ENCODE data around the gene PLEKHG7. TPM values are rescaled to one million over a fixed set of nuclear protein-coding genes. Genes with fewer than 3 reads are reported as not detected.
"Not testable (repeated sequence)": the region's sequence is repeated elsewhere in the genome, so short reads cannot be mapped to it uniquely, and the experiment has no call there.

The PLEKHG7 gene
- total and polyA plus RNA-seq, 11 donors, result 0.08 TPM; not detected in 10

GRCh38 chr12:92743026-92743425 lies 40.2 kb downstream of the PLEKHG7 start:
- DNase-seq (no peak), ATAC-seq (no peak)
- Histone ChIP-seq H3K27ac (no peak overlapping the region), H3K4me3 (no peak overlapping the region), H3K27me3 (no peaks in the 10 kb centered on the region), H3K9me3 (no peaks in the 10 kb centered on the region), H3K36me3 (no peaks in the 10 kb centered on the region), H3K4me1 (peaks cover 0 to 24% (median 2%) of the 10 kb centered on the region in 12 donors)
- no peak for TF ChIP-seq POLR2A (IDR thresholded peaks at IDR 0.05)
- TF ChIP-seq, protein P1, sequence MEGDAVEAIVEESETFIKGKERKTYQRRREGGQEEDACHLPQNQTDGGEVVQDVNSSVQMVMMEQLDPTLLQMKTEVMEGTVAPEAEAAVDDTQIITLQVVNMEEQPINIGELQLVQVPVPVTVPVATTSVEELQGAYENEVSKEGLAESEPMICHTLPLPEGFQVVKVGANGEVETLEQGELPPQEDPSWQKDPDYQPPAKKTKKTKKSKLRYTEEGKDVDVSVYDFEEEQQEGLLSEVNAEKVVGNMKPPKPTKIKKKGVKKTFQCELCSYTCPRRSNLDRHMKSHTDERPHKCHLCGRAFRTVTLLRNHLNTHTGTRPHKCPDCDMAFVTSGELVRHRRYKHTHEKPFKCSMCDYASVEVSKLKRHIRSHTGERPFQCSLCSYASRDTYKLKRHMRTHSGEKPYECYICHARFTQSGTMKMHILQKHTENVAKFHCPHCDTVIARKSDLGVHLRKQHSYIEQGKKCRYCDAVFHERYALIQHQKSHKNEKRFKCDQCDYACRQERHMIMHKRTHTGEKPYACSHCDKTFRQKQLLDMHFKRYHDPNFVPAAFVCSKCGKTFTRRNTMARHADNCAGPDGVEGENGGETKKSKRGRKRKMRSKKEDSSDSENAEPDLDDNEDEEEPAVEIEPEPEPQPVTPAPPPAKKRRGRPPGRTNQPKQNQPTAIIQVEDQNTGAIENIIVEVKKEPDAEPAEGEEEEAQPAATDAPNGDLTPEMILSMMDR (IDR thresholded peaks at IDR 0.05), result no peak
- WGBS, 4 donors, result 84 to 91% (median 87%) methylated on average over 3 of the region's 3 CpGs
- intact Hi-C loops (cut with DNase I), result no loop called here

DNA sequence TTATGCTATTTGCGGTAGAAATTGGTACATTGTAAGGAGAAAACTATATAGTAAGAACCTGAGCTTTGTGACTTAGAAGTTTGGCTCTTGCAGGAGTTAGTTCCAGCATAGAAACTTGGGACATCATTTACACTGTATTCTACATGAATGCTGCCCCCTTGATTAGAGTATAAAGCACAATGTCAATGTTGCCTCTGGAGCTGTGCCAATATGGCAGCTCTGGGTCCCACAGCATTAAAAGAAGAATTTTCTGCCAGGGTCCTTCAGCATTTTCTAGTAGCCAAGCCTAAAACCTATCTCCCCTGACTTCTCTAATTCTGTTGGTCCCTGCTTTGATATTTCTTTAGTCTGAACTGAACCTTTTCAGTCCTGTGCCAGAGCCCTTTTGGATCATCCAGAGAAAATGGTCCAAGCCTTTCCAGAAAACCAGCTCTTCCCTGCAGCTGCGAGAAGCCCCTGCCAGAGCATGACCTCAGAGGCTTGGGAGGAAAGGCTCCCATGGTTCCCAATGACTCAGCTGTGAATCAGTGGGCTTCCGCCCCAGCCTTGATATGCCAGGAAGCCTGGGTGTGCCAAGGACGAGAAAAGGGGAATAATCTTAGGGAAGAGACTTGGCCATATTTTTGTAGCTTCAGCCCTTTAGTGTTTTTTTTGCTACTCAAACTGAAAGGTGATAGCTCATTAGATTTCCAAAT lies 43.2 kb downstream of the PLEKHG7 start:
- Histone ChIP-seq H3K27me3 (no peaks in the 10 kb centered on the region), H3K36me3 (no peaks in the 10 kb centered on the region), H3K4me3 (no peak overlapping the region), H3K9me3 (no peaks in the 10 kb centered on the region), H3K4me1 (peaks cover 0 to 20% (median 2%) of the 10 kb centered on the region in 12 donors), H3K27ac (peak overlapping the region in 11 of 12 donors; percentile 3 to 79 (median 63))
- intact Hi-C loops (cut with DNase I), result no loop called here
- DNase-seq (peak; percentile 78 to 90 (median 83)), ATAC-seq (peak; percentile 86 to 99 (median 98))
- WGBS, 4 donors, result 52 to 63% (median 56%) methylated on average over 4 of the region's 4 CpGs
- TF ChIP-seq, protein P1 (IDR thresholded peaks at IDR 0.05), result no peak
- no peak for TF ChIP-seq POLR2A (IDR thresholded peaks at IDR 0.05)

DNA sequence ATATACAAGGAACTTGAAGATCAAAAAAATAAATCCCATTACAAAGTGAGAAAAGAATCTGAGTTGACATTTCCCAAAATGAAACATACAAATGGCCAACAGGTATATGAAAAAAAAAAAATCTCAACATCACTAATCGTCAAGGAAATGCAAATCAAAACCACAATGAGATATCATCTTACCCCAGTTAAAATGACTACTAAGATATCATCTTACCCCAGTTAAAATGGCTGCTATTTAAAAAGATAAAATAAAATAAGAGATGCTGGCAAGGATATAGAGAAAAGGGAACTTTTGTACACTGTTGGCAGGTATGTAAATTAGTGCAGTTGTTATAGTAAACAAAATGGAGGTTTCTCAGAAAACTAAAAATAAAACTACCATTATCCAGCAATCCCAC lies 44.4 kb downstream of the PLEKHG7 start:
- H3K27ac ChIP-seq, result peak overlapping the region in 2 of 12 donors; percentile 75 to 79
- peaks cover 0 to 20% (median 2%) of the 10 kb centered on the region in 12 donors for H3K4me1 ChIP-seq
- ATAC-seq, result no peak
- DNase-seq, result no peak
- no peak overlapping the region for H3K4me3 ChIP-seq
- WGBS, 4 donors, result 74 to 82% (median 78%) methylated on average over 1 of the region's 1 CpG
- no peaks in the 10 kb centered on the region for H3K27me3 ChIP-seq
- no peaks in the 10 kb centered on the region for H3K36me3 ChIP-seq
- H3K9me3 ChIP-seq, result no peaks in the 10 kb centered on the region
- intact Hi-C loops (cut with DNase I), result no loop called here
- no peak for TF ChIP-seq POLR2A (IDR thresholded peaks at IDR 0.05)
- TF ChIP-seq, protein P1 (IDR thresholded peaks at IDR 0.05), result no peak

- ATAC-seq; H3K4me3 ChIP-seq; intact Hi-C loops (cut with DNase I); DNase-seq; H3K27ac ChIP-seq; H3K27me3 ChIP-seq; H3K9me3 ChIP-seq; H3K36me3 ChIP-seq: not testable (repeated sequence)
- H3K4me1 ChIP-seq, result peaks cover 0 to 29% (median 3%) of the 10 kb centered on the region in 12 donors
Measured at GRCh38 chr12:92749691-92750090, 46.9 kb downstream of the PLEKHG7 start.
